Esophagus (tissue), 2 donors: ENCODE measurements around the gene ZRANB1. TPM values are rescaled to one million over a fixed set of nuclear protein-coding genes. Genes with fewer than 3 reads are reported as not detected.

ENCODE experiments used
- H3K27ac ChIP-seq, 2 donors: one replicate each; pipeline ENCODE4 v1.5.1; 2013; ENCODE audit warnings: low read depth in 2 of 2, mild to moderate bottlenecking in 2 of 2, inconsistent platforms in 1 of 2, low read length in 1 of 2, moderate library complexity in 1 of 2
- H3K27me3 ChIP-seq, 2 donors: one replicate each; pipeline ENCODE4 v1.6.1; 2013; ENCODE audit warnings: low read length in 2 of 2, control low read depth in 1 of 2, mild to moderate bottlenecking in 1 of 2; ENCODE audit not compliant: insufficient read depth in 2 of 2, control insufficient read depth in 1 of 2
- H3K36me3 ChIP-seq, 2 donors: one replicate each; pipeline ENCODE4 v1.6.1; 2013; ENCODE audit warnings: low read length in 1 of 2; ENCODE audit not compliant: control insufficient read depth in 2 of 2, insufficient read depth in 2 of 2
- H3K4me1 ChIP-seq, 2 donors: one replicate each; pipeline ENCODE4 v1.6.1; 2013; ENCODE audit warnings: low read length in 1 of 2; ENCODE audit not compliant: control insufficient read depth in 2 of 2, insufficient read depth in 2 of 2
- H3K4me3 ChIP-seq, 2 donors: one replicate each; pipeline ENCODE4 v1.5.1; 2013; ENCODE audit warnings: low read length in 2 of 2, mild to moderate bottlenecking in 2 of 2, low read depth in 1 of 2, moderate library complexity in 1 of 2
- H3K9me3 ChIP-seq, 2 donors: one replicate each; pipeline ENCODE4 v1.6.1; 2013; ENCODE audit warnings: mild to moderate bottlenecking in 2 of 2, low read depth in 1 of 2, low read length in 1 of 2, moderate library complexity in 1 of 2; ENCODE audit not compliant: control insufficient read depth in 2 of 2, insufficient read depth in 1 of 2
- WGBS, 2 donors: extraction: QIAGEN DNeasy Blood & Tissue Kit; methylation state at CpG; one replicate each; pipeline ENCODE4 v1.1.7; 2013; 5-methylcytosine and 5-hydroxymethylcytosine counted together
- polyA plus RNA-seq, 2 donors: library from polyadenylated mRNA; stranded (reverse); fragments of 200-250 nt; gene quantifications; one replicate each; pipeline ENCODE4 v1.2.3, GENCODE V29; 2013
- donor health status: healthy with polysubstance abuse.
- donor health status: Bipolar disorder and iron deficiency.

Gene ZRANB1
- polyA plus RNA-seq, 2 donors, result 9.3 to 10.4 TPM

- Histone ChIP-seq H3K4me1 (no peaks in the 10 kb centered on the region), H3K27ac (peak overlapping the region; percentile 98 to 100), H3K9me3 (no peaks in the 10 kb centered on the region), H3K27me3 (no peaks in the 10 kb centered on the region), H3K4me3 (peak overlapping the region; percentile 83 to 96), H3K36me3 (no peaks in the 10 kb centered on the region)
- WGBS, 2 donors, result 22 to 27% methylated on average over 15 of the region's 15 CpGs
Measured at GRCh38 chr10:124918191-124918830, 23.6 kb upstream of the ZRANB1 start.

GRCh38 chr10:124918906-124919305, 23.0 kb upstream of the ZRANB1 start:
- no peak overlapping the region for H3K27ac ChIP-seq
- H3K4me1 ChIP-seq, result no peaks in the 10 kb centered on the region
- H3K27me3 ChIP-seq, result no peaks in the 10 kb centered on the region
- H3K4me3 ChIP-seq, result peak overlapping the region in 1 of 2 donors; percentile 96
- no peaks in the 10 kb centered on the region for H3K9me3 ChIP-seq
- 73 to 76% methylated on average over 3 of the region's 3 CpGs for WGBS, 2 donors
- no peaks in the 10 kb centered on the region for H3K36me3 ChIP-seq

GRCh38 chr10:124921261-124921660, 20.7 kb upstream of the ZRANB1 start:
- no peak overlapping the region for H3K27ac ChIP-seq
- no peaks in the 10 kb centered on the region for H3K4me1 ChIP-seq
- H3K4me3 ChIP-seq, result no peak overlapping the region
- H3K36me3 ChIP-seq, result no peaks in the 10 kb centered on the region
- H3K27me3 ChIP-seq, result no peaks in the 10 kb centered on the region
- WGBS, 2 donors, result 55 to 81% methylated on average over 1 of the region's 1 CpG
- H3K9me3 ChIP-seq, result no peaks in the 10 kb centered on the region

- Histone ChIP-seq H3K27ac (no peak overlapping the region), H3K36me3 (peaks cover 0 to 3% of the 10 kb centered on the region in 2 donors), H3K4me1 (peaks cover 0 to 3% of the 10 kb centered on the region in 2 donors), H3K27me3 (no peaks in the 10 kb centered on the region), H3K9me3 (no peaks in the 10 kb centered on the region), H3K4me3 (no peak overlapping the region)
- 97 to 98% methylated on average over 5 of the region's 5 CpGs for WGBS, 2 donors
Measured at GRCh38 chr10:124923684-124924083, 18.2 kb upstream of the ZRANB1 start.

- WGBS, 2 donors, result 87 to 89% methylated on average over 5 of the region's 5 CpGs
- Histone ChIP-seq H3K4me1 (peaks cover 0 to 3% of the 10 kb centered on the region in 2 donors), H3K4me3 (no peak overlapping the region), H3K27ac (no peak overlapping the region), H3K36me3 (peaks cover 0 to 3% of the 10 kb centered on the region in 2 donors), H3K27me3 (no peaks in the 10 kb centered on the region), H3K9me3 (no peaks in the 10 kb centered on the region)
Measured at GRCh38 chr10:124926548-124926947, 15.4 kb upstream of the ZRANB1 start.

- no peak overlapping the region for H3K4me3 ChIP-seq
- H3K4me1 ChIP-seq, result peaks cover 0 to 3% of the 10 kb centered on the region in 2 donors
- H3K36me3 ChIP-seq, result peaks cover 0 to 3% of the 10 kb centered on the region in 2 donors
- no peaks in the 10 kb centered on the region for H3K9me3 ChIP-seq
- no peaks in the 10 kb centered on the region for H3K27me3 ChIP-seq
- H3K27ac ChIP-seq, result no peak overlapping the region
- WGBS, 2 donors, result 91 to 95% methylated on average over 7 of the region's 7 CpGs
Measured at GRCh38 chr10:124928087-124928486, 13.8 kb upstream of the ZRANB1 start.

GRCh38 chr10:124928545-124928944, 13.4 kb upstream of the ZRANB1 start:
- Histone ChIP-seq H3K4me1 (peaks cover 0 to 3% of the 10 kb centered on the region in 2 donors), H3K27me3 (no peaks in the 10 kb centered on the region), H3K36me3 (peaks cover 0 to 3% of the 10 kb centered on the region in 2 donors), H3K4me3 (no peak overlapping the region), H3K9me3 (no peaks in the 10 kb centered on the region), H3K27ac (no peak overlapping the region)
- WGBS, 2 donors, result 91 to 93% methylated on average over 3 of the region's 3 CpGs

- Histone ChIP-seq H3K27me3 (no peaks in the 10 kb centered on the region), H3K4me1 (peaks cover 0 to 2% of the 10 kb centered on the region in 2 donors)
- 88 to 93% methylated on average over 2 of the region's 2 CpGs for WGBS, 2 donors
Measured at GRCh38 chr10:124935946-124936345, 6.0 kb upstream of the ZRANB1 start.

GRCh38 chr10:124936813-124937212, 5.1 kb upstream of the ZRANB1 start:
- Histone ChIP-seq H3K9me3 (no peaks in the 10 kb centered on the region), H3K4me1 (peaks cover 0 to 2% of the 10 kb centered on the region in 2 donors), H3K4me3 (no peak overlapping the region), H3K36me3 (no peaks in the 10 kb centered on the region), H3K27me3 (no peaks in the 10 kb centered on the region), H3K27ac (no peak overlapping the region)
- 94 to 99% methylated on average over 7 of the region's 7 CpGs for WGBS, 2 donors

More at GRCh38 chr10:124935946-124936345, 6.0 kb upstream of the ZRANB1 start:
- no peaks in the 10 kb centered on the region for H3K36me3 ChIP-seq
- H3K4me3 ChIP-seq, result no peak overlapping the region
- H3K27ac ChIP-seq, result no peak overlapping the region
- H3K9me3 ChIP-seq, result no peaks in the 10 kb centered on the region

- Histone ChIP-seq H3K4me3 (no peak overlapping the region), H3K9me3 (no peaks in the 10 kb centered on the region), H3K27me3 (no peaks in the 10 kb centered on the region), H3K27ac (no peak overlapping the region), H3K4me1 (peaks cover 0 to 4% of the 10 kb centered on the region in 2 donors), H3K36me3 (no peaks in the 10 kb centered on the region)
- WGBS, 2 donors, result 59 to 86% methylated on average over 1 of the region's 1 CpG
Measured at GRCh38 chr10:124939290-124939689, 2.6 kb upstream of the ZRANB1 start.
